ENCODE results near the gene ECT2.
"Not testable (repeated sequence)": the region's sequence is repeated elsewhere in the genome, so short reads cannot be mapped to it uniquely, and the experiment has no call there.

Gene ECT2

GRCh38 chr3:172710664-172711453 lies 39.7 kb upstream of the ECT2 start, which contains the start of gene NCEH1:
NCEH1 (minus strand) TSS chr3:172711067; CDS start chr3:172710984, 83 bp downstream.
- DNase-seq, result peak; percentile 85
- Mint-ChIP-seq H3K4me3 (peak within 1 kb of the TSS; percentile 94), H3K36me3 (ENCODE audit: low read depth) (no peaks in the 10 kb centered on the region), H3K27me3 (ENCODE audit: low read depth, poor library complexity) (peaks cover 6% of the 10 kb centered on the region), H3K27ac (peak within 1 kb of the TSS; percentile 91), H3K4me1 (peaks cover 35% of the 10 kb centered on the region), H3K9me3 (no peaks in the 10 kb centered on the region)
- peak; percentile 73 for TF ChIP-seq CTCF (IDR thresholded peaks at IDR 0.05)

GRCh38 chr3:172711454-172711795 lies 39.1 kb upstream of the ECT2 start:
- no peak for DNase-seq
- H3K9me3 Mint-ChIP-seq, result no peaks in the 10 kb centered on the region
- H3K27ac Mint-ChIP-seq, result peak overlapping the region; percentile 91
- peaks cover 35% of the 10 kb centered on the region for H3K4me1 Mint-ChIP-seq
- peaks cover 6% of the 10 kb centered on the region for H3K27me3 Mint-ChIP-seq (ENCODE audit: low read depth, poor library complexity)
- no peak for TF ChIP-seq CTCF (IDR thresholded peaks at IDR 0.05)
- H3K4me3 Mint-ChIP-seq, result peak overlapping the region; percentile 94
- H3K36me3 Mint-ChIP-seq (ENCODE audit: low read depth), result no peaks in the 10 kb centered on the region

- H3K4me3 Mint-ChIP-seq, result no peak overlapping the region
- no peak for TF ChIP-seq CTCF (IDR thresholded peaks at IDR 0.05)
- H3K27ac Mint-ChIP-seq, result no peak overlapping the region
Observed at GRCh38 chr3:172713316-172713715, 37.2 kb upstream of the ECT2 start.

GRCh38 chr3:172716476-172716875 lies 34.0 kb upstream of the ECT2 start:
- DNase-seq, result no peak
- Mint-ChIP-seq H3K36me3 (ENCODE audit: low read depth) (peaks cover 6% of the 10 kb centered on the region), H3K9me3 (peaks cover 21% of the 10 kb centered on the region), H3K27ac (no peak overlapping the region), H3K4me1 (peaks cover 7% of the 10 kb centered on the region), H3K27me3 (ENCODE audit: low read depth, poor library complexity) (peaks cover 3% of the 10 kb centered on the region), H3K4me3 (no peak overlapping the region)
- no peak for TF ChIP-seq CTCF (IDR thresholded peaks at IDR 0.05)

More at GRCh38 chr3:172713316-172713715, 37.2 kb upstream of the ECT2 start:
- Mint-ChIP-seq H3K9me3 (peaks cover 5% of the 10 kb centered on the region), H3K27me3 (ENCODE audit: low read depth, poor library complexity) (peaks cover 6% of the 10 kb centered on the region), H3K36me3 (ENCODE audit: low read depth) (no peaks in the 10 kb centered on the region), H3K4me1 (peaks cover 30% of the 10 kb centered on the region)
- DNase-seq, result no peak

GRCh38 chr3:172717493-172718088 lies 32.9 kb upstream of the ECT2 start:
- no peak for DNase-seq
- peaks cover 6% of the 10 kb centered on the region for H3K36me3 Mint-ChIP-seq (ENCODE audit: low read depth)
- H3K27ac Mint-ChIP-seq, result no peak overlapping the region
- H3K9me3 Mint-ChIP-seq, result peaks cover 21% of the 10 kb centered on the region
- no peak for TF ChIP-seq CTCF (IDR thresholded peaks at IDR 0.05)
- H3K27me3 Mint-ChIP-seq (ENCODE audit: low read depth, poor library complexity), result peaks cover 6% of the 10 kb centered on the region
- no peak overlapping the region for H3K4me3 Mint-ChIP-seq
- H3K4me1 Mint-ChIP-seq, result peaks cover 5% of the 10 kb centered on the region

- H3K27me3 Mint-ChIP-seq (ENCODE audit: low read depth, poor library complexity); DNase-seq: not testable (repeated sequence)
- peaks cover 32% of the 10 kb centered on the region for H3K9me3 Mint-ChIP-seq
Observed at GRCh38 chr3:172722536-172723040, 27.9 kb upstream of the ECT2 start.

More at GRCh38 chr3:172722536-172723040, 27.9 kb upstream of the ECT2 start:
- not testable (repeated sequence) for H3K27ac Mint-ChIP-seq, H3K4me3 Mint-ChIP-seq, H3K4me1 Mint-ChIP-seq
- peaks cover 10% of the 10 kb centered on the region for H3K36me3 Mint-ChIP-seq (ENCODE audit: low read depth)
